ENCODE results near the gene ADRA2B. TPM values are rescaled to one million over a fixed set of nuclear protein-coding genes. Genes with fewer than 3 reads are reported as not detected.

Gene ADRA2B
- total RNA-seq, 6 experiments from 2014 or later: 1.7 to 8.1 (median 3.2) TPM

GRCh38 chr2:96154506-96155380 lies 38.4 kb upstream of the ADRA2B start:
- Histone ChIP-seq H3K4me3 (no peak overlapping the region), H3K27me3 (no peaks in the 10 kb centered on the region), H3K36me3 (no peaks in the 10 kb centered on the region), H3K27ac (no peak overlapping the region), H3K4me1 (no peaks in the 10 kb centered on the region), H3K9me3 (no peaks in the 10 kb centered on the region)
- ATAC-seq (no peak), DNase-seq (peak in 2 of 3 donors; percentile 13 to 45)
- intact Hi-C loops (cut with DNase I): loop anchor here in 1 of 2 donors (10.0 kb wide), 1 partner anchor 350 kb away; the partner anchor contains the start of gene NEURL3
- TF ChIP-seq CTCF (IDR thresholded peaks at IDR 0.05) (no peak), POLR2A (IDR thresholded peaks at IDR 0.05) (no peak)
- WGBS (ENCODE audit: insufficient coverage, low coverage, low lambda C conversion rate, missing lambda C conversion rate): 60% methylated on average over 2 of the region's 16 CpGs

GRCh38 chr2:96153991-96154431 lies 37.6 kb upstream of the ADRA2B start:
- TF ChIP-seq POLR2A (IDR thresholded peaks at IDR 0.05): no peak
- TF ChIP-seq CTCF (IDR thresholded peaks at IDR 0.05): no peak
- Histone ChIP-seq H3K9me3 (no peaks in the 10 kb centered on the region), H3K27ac (no peak overlapping the region), H3K27me3 (no peaks in the 10 kb centered on the region), H3K36me3 (no peaks in the 10 kb centered on the region), H3K4me1 (no peaks in the 10 kb centered on the region), H3K4me3 (no peak overlapping the region)
- DNase-seq (peak in 2 of 3 donors; percentile 11 to 48), ATAC-seq (no peak)
- intact Hi-C loops (cut with DNase I): loop anchor here in 1 of 2 donors (10.0 kb wide), 1 partner anchor 351 kb away; the partner anchor contains the start of gene NEURL3
- 65% methylated on average over 2 of the region's 7 CpGs for WGBS (ENCODE audit: insufficient coverage, low coverage, low lambda C conversion rate, missing lambda C conversion rate)

- peak in 2 of 3 donors; percentile 16 to 40 for DNase-seq
- Histone ChIP-seq H3K9me3 (no peaks in the 10 kb centered on the region), H3K27me3 (no peaks in the 10 kb centered on the region), H3K4me3 (no peak overlapping the region), H3K4me1 (no peaks in the 10 kb centered on the region), H3K36me3 (no peaks in the 10 kb centered on the region), H3K27ac (no peak overlapping the region)
- intact Hi-C loops (cut with DNase I): loop anchor here in 1 of 2 donors (10.0 kb wide), 1 partner anchor 351 kb away; the partner anchor contains the start of gene NEURL3
- 86% methylated on average over 1 of the region's 7 CpGs for WGBS (ENCODE audit: insufficient coverage, low coverage, low lambda C conversion rate, missing lambda C conversion rate)
- ATAC-seq: no peak
- TF ChIP-seq CTCF (IDR thresholded peaks at IDR 0.05) (no peak), POLR2A (IDR thresholded peaks at IDR 0.05) (no peak)
Measured at GRCh38 chr2:96153291-96153713, 36.9 kb upstream of the ADRA2B start.

- WGBS (ENCODE audit: insufficient coverage, low coverage, low lambda C conversion rate, missing lambda C conversion rate): 72% methylated on average over 6 of the region's 13 CpGs
- TF ChIP-seq CTCF (IDR thresholded peaks at IDR 0.05) (no peak), POLR2A (IDR thresholded peaks at IDR 0.05) (no peak)
- Histone ChIP-seq H3K4me3 (no peak overlapping the region), H3K27ac (no peak overlapping the region), H3K27me3 (no peaks in the 10 kb centered on the region), H3K4me1 (no peaks in the 10 kb centered on the region), H3K9me3 (no peaks in the 10 kb centered on the region), H3K36me3 (no peaks in the 10 kb centered on the region)
- intact Hi-C loops (cut with DNase I): loop anchor here in 1 of 2 donors (10.0 kb wide), 1 partner anchor 352 kb away; the partner anchor contains the start of gene NEURL3
- ATAC-seq (no peak), DNase-seq (peak; percentile 12 to 32 (median 30))
Measured at GRCh38 chr2:96152304-96153161, 36.2 kb upstream of the ADRA2B start.
